Fibroblast of upper back skin (primary cell): ENCODE measurements around the gene DISC1.

Experiments used
- DNase-seq: peaks from one replicate; pipeline ENCODE4 v3.0.0-alpha.2; 2013

DISC1 gene

GRCh38 chr1:231861541-231862481 is 235.2 kb downstream of the DISC1 start:
- DNase-seq, result peak; percentile 57

GRCh38 chr1:231862611-231863010 is 236.0 kb downstream of the DISC1 start:
- DNase-seq, result no peak

GRCh38 chr1:231865331-231865730 is 238.7 kb downstream of the DISC1 start:
- no peak for DNase-seq

- DNase-seq, result peak; percentile 57
These were observed 240.1 kb downstream of the DISC1 start for GRCh38 chr1:231866392-231867331.

- DNase-seq, result no peak
These were observed 241.0 kb downstream of the DISC1 start for GRCh38 chr1:231867607-231868006.

GRCh38 chr1:231869364-231869763 is 242.8 kb downstream of the DISC1 start:
- no peak for DNase-seq

- no peak for DNase-seq
These were observed 244.9 kb downstream of the DISC1 start for GRCh38 chr1:231871471-231871870.

GRCh38 chr1:231871878-231872277 is 245.3 kb downstream of the DISC1 start:
- no peak for DNase-seq

- peak; percentile 79 for DNase-seq
These were observed 245.9 kb downstream of the DISC1 start for GRCh38 chr1:231872461-231872910.

GRCh38 chr1:231878737-231879136 is 252.1 kb downstream of the DISC1 start:
- no peak for DNase-seq

- no peak for DNase-seq
These were observed 252.7 kb downstream of the DISC1 start for GRCh38 chr1:231879296-231879695.

- DNase-seq, result no peak
These were observed 255.7 kb downstream of the DISC1 start for GRCh38 chr1:231882333-231882732.

- DNase-seq, result no peak
These were observed 256.2 kb downstream of the DISC1 start for GRCh38 chr1:231882790-231883189.

- DNase-seq, result no peak
These were observed 256.8 kb downstream of the DISC1 start for GRCh38 chr1:231883382-231883781.

- DNase-seq, result peak; percentile 61
These were observed 258.7 kb downstream of the DISC1 start for GRCh38 chr1:231885209-231885854.

- no peak for DNase-seq
These were observed 260.6 kb downstream of the DISC1 start for GRCh38 chr1:231887166-231887565.

GRCh38 chr1:231887866-231888265 is 261.3 kb downstream of the DISC1 start:
- DNase-seq, result peak; percentile 68

- DNase-seq, result no peak
These were observed 264.2 kb downstream of the DISC1 start for GRCh38 chr1:231890791-231891190.

- no peak for DNase-seq
These were observed 267.0 kb downstream of the DISC1 start for GRCh38 chr1:231893400-231894102.

- DNase-seq, result no peak
These were observed 270.2 kb downstream of the DISC1 start for GRCh38 chr1:231896806-231897205.

GRCh38 chr1:231899046-231899445 is 272.5 kb downstream of the DISC1 start:
- no peak for DNase-seq
